Activated B cell treated with CpG ODN at 0.5 μM for 24 hours (primary cell): ENCODE results near the gene SLC9A9. TPM values are rescaled to one million over a fixed set of nuclear protein-coding genes. Genes with fewer than 3 reads are reported as not detected.

Experiments
- ATAC-seq: fragments of 200-7000 bp; cut with Tn5 transposase; one replicate; pipeline ENCODE4 v1.10.0; 2021; ENCODE audit warnings: low read depth, mild to moderate bottlenecking, moderate library complexity
- CTCF ChIA-PET: fragments of 350-600 bp; sonication (Branson Sonifier 250); formaldehyde crosslinking; loops from one replicate; lab custom pipeline; 2021; ENCODE audit warnings: antibody characterized with exemption; lab: Charles Lee
- POLR2A ChIA-PET: fragments of 350-600 bp; sonication (Branson Sonifier 250); formaldehyde crosslinking; loops from one replicate; lab custom pipeline; 2021; ENCODE audit warnings: antibody characterized with exemption; lab: Charles Lee
- DNase-seq: peaks from one replicate; pipeline ENCODE4 v3.0.0; 2022
- H3K27ac Mint-ChIP-seq: one replicate; pipeline ENCODE4 v1.8.0; 2020; ENCODE audit warnings: mixed read lengths
- H3K27me3 Mint-ChIP-seq: one replicate; pipeline ENCODE4 v1.8.0; 2021; ENCODE audit warnings: mixed read lengths
- H3K36me3 Mint-ChIP-seq: one replicate; pipeline ENCODE4 v1.8.0; 2021; ENCODE audit warnings: low read depth, mixed read lengths
- H3K4me1 Mint-ChIP-seq: one replicate; pipeline ENCODE4 v1.8.0; 2021; ENCODE audit warnings: mixed read lengths
- H3K4me3 Mint-ChIP-seq: one replicate; pipeline ENCODE4 v1.8.0; 2020; ENCODE audit warnings: mild to moderate bottlenecking, mixed read lengths
- H3K9me3 Mint-ChIP-seq: one replicate; pipeline ENCODE4 v1.8.0; 2020; ENCODE audit warnings: mixed read lengths
- CTCF ChIP-seq: fragments of 200-600 bp; IDR thresholded peaks from one replicate; pipeline ENCODE4 v1.8.0; 2022; ENCODE audit warnings: antibody characterized with exemption, mild to moderate bottlenecking
- intact Hi-C: fragments of 100-400 bp; cut with micrococcal nuclease; formaldehyde crosslinking; loops from one replicate; pipeline ENCODE4 v1.15.1; 2024
- total RNA-seq: library from RNA; stranded (reverse); gene quantifications from 2 replicates; pipeline ENCODE4 v1.2.3, GENCODE V29; 2022

Gene SLC9A9
- total RNA-seq, 1 donor from 2014 or later: 9.4 TPM

GRCh38 chr3:143380449-143380848 is 467.8 kb downstream of the SLC9A9 start:
- DNase-seq: no peak
- no peak for ATAC-seq
- ChIA-PET POLR2A (no interaction called here), CTCF (no interaction called here)
- H3K9me3 Mint-ChIP-seq: no peaks in the 10 kb centered on the region
- no peak for TF ChIP-seq CTCF
- H3K27ac Mint-ChIP-seq: no peak overlapping the region
- intact Hi-C loops: no loop called here
- H3K4me3 Mint-ChIP-seq: no peak overlapping the region
- H3K27me3 Mint-ChIP-seq: no peaks in the 10 kb centered on the region
- peaks cover 2% of the 10 kb centered on the region for H3K36me3 Mint-ChIP-seq
- no peaks in the 10 kb centered on the region for H3K4me1 Mint-ChIP-seq

GRCh38 chr3:143375698-143376097 is 472.6 kb downstream of the SLC9A9 start:
- DNase-seq (no peak), ATAC-seq (no peak)
- TF ChIP-seq CTCF: no peak
- Mint-ChIP-seq H3K27me3 (no peaks in the 10 kb centered on the region), H3K4me3 (no peak overlapping the region), H3K27ac (no peak overlapping the region), H3K4me1 (no peaks in the 10 kb centered on the region), H3K36me3 (no peaks in the 10 kb centered on the region), H3K9me3 (no peaks in the 10 kb centered on the region)
- POLR2A ChIA-PET: no interaction called here
- CTCF ChIA-PET: no interaction called here
- intact Hi-C loops: no loop called here

- Mint-ChIP-seq H3K27ac (no peak overlapping the region), H3K9me3 (no peaks in the 10 kb centered on the region), H3K4me1 (peaks cover 14% of the 10 kb centered on the region), H3K27me3 (no peaks in the 10 kb centered on the region), H3K36me3 (peaks cover 4% of the 10 kb centered on the region), H3K4me3 (no peak overlapping the region)
- CTCF ChIA-PET: no interaction called here
- DNase-seq (no peak), ATAC-seq (no peak)
- POLR2A ChIA-PET: no interaction called here
- TF ChIP-seq CTCF: no peak
- intact Hi-C loops: no loop called here
These were observed 481.1 kb downstream of the SLC9A9 start for GRCh38 chr3:143367171-143367570.

GRCh38 chr3:143366672-143367071 is 481.6 kb downstream of the SLC9A9 start:
- intact Hi-C loops: no loop called here
- no peak for TF ChIP-seq CTCF
- Mint-ChIP-seq H3K4me3 (no peak overlapping the region), H3K27ac (no peak overlapping the region), H3K36me3 (peaks cover 9% of the 10 kb centered on the region), H3K27me3 (no peaks in the 10 kb centered on the region), H3K9me3 (no peaks in the 10 kb centered on the region), H3K4me1 (peaks cover 14% of the 10 kb centered on the region)
- no peak for ATAC-seq
- no peak for DNase-seq
- ChIA-PET POLR2A (no interaction called here), CTCF (no interaction called here)

- Mint-ChIP-seq H3K27me3 (no peaks in the 10 kb centered on the region), H3K9me3 (no peaks in the 10 kb centered on the region), H3K4me1 (peaks cover 14% of the 10 kb centered on the region), H3K36me3 (peaks cover 14% of the 10 kb centered on the region), H3K4me3 (no peak overlapping the region), H3K27ac (no peak overlapping the region)
- ChIA-PET CTCF (interaction anchor here (1.0 kb wide), 1 partner anchor 13 kb away, joined by 3 read pairs; no protein-coding TSS in a partner anchor), POLR2A (no interaction called here)
- TF ChIP-seq CTCF: no peak
- intact Hi-C loops: no loop called here
- DNase-seq: no peak
- no peak for ATAC-seq
These were observed 484.3 kb downstream of the SLC9A9 start for GRCh38 chr3:143363949-143364348.
